HG03432 (cell line): ENCODE data around the gene DHRS1.

Source experiments
- ATAC-seq: cut with Tn5 transposase; IDR thresholded peaks from one replicate; pipeline ENCODE4 v1.9.1; 2021; ENCODE audit warnings: mild to moderate bottlenecking, moderate library complexity; ENCODE audit not compliant: unreplicated experiment

Gene DHRS1

GRCh38 chr14:24285351-24285750 lies 14.2 kb downstream of the DHRS1 start:
- ATAC-seq, result no peak

- no peak for ATAC-seq
Observed at GRCh38 chr14:24284501-24285035, 15.0 kb downstream of the DHRS1 start.

- ATAC-seq, result no peak
Observed at GRCh38 chr14:24283796-24284460, 15.7 kb downstream of the DHRS1 start.

GRCh38 chr14:24282736-24283135 lies 16.8 kb downstream of the DHRS1 start:
- no peak for ATAC-seq

- ATAC-seq, result no peak
Observed at GRCh38 chr14:24281636-24282035, 17.9 kb downstream of the DHRS1 start.

- no peak for ATAC-seq
Observed at GRCh38 chr14:24280797-24281460, 18.7 kb downstream of the DHRS1 start.

GRCh38 chr14:24279301-24280186 lies 20.0 kb downstream of the DHRS1 start:
- peak; percentile 83 for ATAC-seq

GRCh38 chr14:24278424-24278823 lies 21.2 kb downstream of the DHRS1 start:
- ATAC-seq, result no peak

- ATAC-seq, result no peak
Observed at GRCh38 chr14:24277606-24278321, 21.8 kb downstream of the DHRS1 start.

- no peak for ATAC-seq
Observed at GRCh38 chr14:24277071-24277470, 22.5 kb downstream of the DHRS1 start.

GRCh38 chr14:24274101-24274543 lies 25.5 kb downstream of the DHRS1 start:
- peak; percentile 50 for ATAC-seq

GRCh38 chr14:24273422-24273998 lies 26.1 kb downstream of the DHRS1 start:
- ATAC-seq, result no peak

- no peak for ATAC-seq
Observed at GRCh38 chr14:24272467-24272866, 27.1 kb downstream of the DHRS1 start.

- ATAC-seq, result no peak
Observed at GRCh38 chr14:24271834-24272263, 27.7 kb downstream of the DHRS1 start.

- peak; percentile 91 for ATAC-seq
Observed at GRCh38 chr14:24271134-24271833, 28.3 kb downstream of the DHRS1 start, which contains the start of gene RABGGTA. Gene RABGGTA (minus strand): TSS chr14:24271597. CDS start chr14:24271115, 482 bp downstream.

GRCh38 chr14:24270537-24271133 lies 28.9 kb downstream of the DHRS1 start:
- peak; percentile 1 for ATAC-seq

- ATAC-seq, result no peak
Observed at GRCh38 chr14:24269910-24270536, 29.6 kb downstream of the DHRS1 start.

- no peak for ATAC-seq
Observed at GRCh38 chr14:24269368-24269767, 30.2 kb downstream of the DHRS1 start.

GRCh38 chr14:24268225-24268624 lies 31.4 kb downstream of the DHRS1 start:
- ATAC-seq, result no peak
